WTC11 (cell line): ENCODE measurements around the gene PPP6C. TPM values are rescaled to one million over a fixed set of nuclear protein-coding genes. Genes with fewer than 3 reads are reported as not detected.
A peak's percentile ranks its signal among the peaks of the same experiment; 100 is the strongest.

ENCODE experiments used
- ATAC-seq: fragments of 200-7000 bp; cut with Tn5 transposase; 2 replicates; pipeline ENCODE4 v1.10.0; 2021; ENCODE audit warnings: mild to moderate bottlenecking, moderate library complexity
- CTCF ChIA-PET: fragments of 300-600 bp; sonication (Branson Sonifier 250); formaldehyde crosslinking; loops from one replicate; lab custom pipeline; 2021; ENCODE audit warnings: antibody characterized with exemption; lab: Charles Lee
- POLR2A ChIA-PET: fragments of 350-600 bp; sonication (Branson Sonifier 250); formaldehyde crosslinking; loops from one replicate; lab custom pipeline; 2021; ENCODE audit warnings: antibody characterized with exemption; lab: Charles Lee
- DNase-seq: peaks from one replicate; pipeline ENCODE4 v3.0.0; 2021; ENCODE audit warnings: low spot score
- H3K27ac Mint-ChIP-seq: 2 replicates; pipeline ENCODE4 v1.8.0; 2021; ENCODE audit warnings: mixed read lengths
- H3K27me3 Mint-ChIP-seq: 2 replicates; pipeline ENCODE4 v1.8.0; 2021; ENCODE audit warnings: low read depth, mild to moderate bottlenecking, moderate library complexity, mixed read lengths
- H3K36me3 Mint-ChIP-seq: 2 replicates; pipeline ENCODE4 v1.8.0; 2021; ENCODE audit warnings: mixed read lengths
- H3K4me1 Mint-ChIP-seq: 2 replicates; pipeline ENCODE4 v1.8.0; 2022; ENCODE audit warnings: mixed read lengths
- H3K4me3 Mint-ChIP-seq: 2 replicates; pipeline ENCODE4 v1.8.0; 2021; ENCODE audit warnings: mild to moderate bottlenecking, moderate library complexity, mixed read lengths
- H3K9me3 Mint-ChIP-seq: 2 replicates; pipeline ENCODE4 v1.8.0; 2021; ENCODE audit warnings: mixed read lengths
- CREB1 ChIP-seq: sonication (generic); formaldehyde crosslinking; IDR thresholded peaks from 2 replicates; pipeline ENCODE4 v1.8.0; 2023; ENCODE audit warnings: mild to moderate bottlenecking, missing genetic modification reagents
- EMX1 ChIP-seq: fragments of 250-450 bp; sonication (Bioruptor Pico); IDR thresholded peaks from 2 replicates; pipeline ENCODE4 v1.8.0; 2021; ENCODE audit warnings: mild to moderate bottlenecking
- FOXP1 ChIP-seq: sonication (generic); formaldehyde crosslinking; IDR thresholded peaks from 2 replicates; pipeline ENCODE4 v1.8.0; 2022; ENCODE audit warnings: missing genetic modification reagents, mild to moderate bottlenecking, moderate library complexity, borderline replicate concordance
- GRHL2 ChIP-seq: fragments of 250-450 bp; sonication (Bioruptor Pico); IDR thresholded peaks from 2 replicates; pipeline ENCODE4 v1.8.0; 2022; ENCODE audit warnings: mild to moderate bottlenecking, moderate library complexity; ENCODE audit not compliant: insufficient replicate concordance, severe bottlenecking
- GTF2I ChIP-seq: fragments of 250-450 bp; sonication (Bioruptor Pico); conservative IDR thresholded peaks from 2 replicates; pipeline ENCODE4 v1.4.0; 2021; ENCODE audit warnings: mild to moderate bottlenecking
- IRF2 ChIP-seq: sonication (generic); formaldehyde crosslinking; IDR thresholded peaks from 2 replicates; pipeline ENCODE4 v1.8.0; 2022; ENCODE audit warnings: low read depth, missing genetic modification reagents, borderline replicate concordance
- MYBL2 ChIP-seq: sonication (generic); formaldehyde crosslinking; IDR thresholded peaks from 2 replicates; pipeline ENCODE4 v1.8.1; 2023; ENCODE audit warnings: mild to moderate bottlenecking, moderate library complexity, missing genetic modification reagents
- NFE2L1 ChIP-seq: sonication (generic); formaldehyde crosslinking; IDR thresholded peaks from 2 replicates; pipeline ENCODE4 v1.8.1; 2023; ENCODE audit warnings: missing genetic modification reagents
- NFYB ChIP-seq: sonication (generic); formaldehyde crosslinking; conservative IDR thresholded peaks from 2 replicates; pipeline ENCODE4 v1.8.0; 2022; ENCODE audit warnings: low read depth, missing genetic modification reagents
- TCF7 ChIP-seq: sonication (generic); formaldehyde crosslinking; IDR thresholded peaks from 2 replicates; pipeline ENCODE4 v1.8.0; 2022; ENCODE audit warnings: mild to moderate bottlenecking, low read depth, missing genetic modification reagents, moderate library complexity
- ZNF396 ChIP-seq: fragments of 250-450 bp; sonication (Bioruptor Pico); IDR thresholded peaks from 2 replicates; pipeline ENCODE4 v1.8.0; 2021; ENCODE audit warnings: mild to moderate bottlenecking, moderate library complexity, borderline replicate concordance
- total RNA-seq: library from RNA; stranded (reverse); gene quantifications from 3 replicates; pipeline ENCODE4 v1.2.3, GENCODE V29; 2021
- TF ChIP-seq, protein P1 (sequence below): fragments of 200-600 bp; IDR thresholded peaks from 2 replicates; pipeline ENCODE4 v1.8.0; 2022; ENCODE audit warnings: antibody characterized with exemption
- TF ChIP-seq, protein P2 (sequence below): sonication (generic); formaldehyde crosslinking; IDR thresholded peaks from 2 replicates; pipeline ENCODE4 v1.8.0; 2023; ENCODE audit warnings: mild to moderate bottlenecking, missing genetic modification reagents
- TF ChIP-seq, protein P3 (sequence below): fragments of 250-450 bp; sonication (Bioruptor Pico); conservative IDR thresholded peaks from 2 replicates; pipeline ENCODE4 v1.9.0; 2021; ENCODE audit warnings: mild to moderate bottlenecking
- TF ChIP-seq, protein P4 (sequence below): sonication (generic); formaldehyde crosslinking; conservative IDR thresholded peaks from 2 replicates; pipeline ENCODE4 v1.8.1; 2022; ENCODE audit warnings: mild to moderate bottlenecking, missing genetic modification reagents
- TF ChIP-seq, protein P5 (sequence below): sonication (generic); formaldehyde crosslinking; IDR thresholded peaks from 2 replicates; pipeline ENCODE4 v1.8.0; 2022; ENCODE audit warnings: mild to moderate bottlenecking, missing genetic modification reagents
- TF ChIP-seq, protein P6 (sequence below): sonication (generic); formaldehyde crosslinking; IDR thresholded peaks from 2 replicates; pipeline ENCODE4 v1.8.1; 2022; ENCODE audit warnings: low read depth, mild to moderate bottlenecking, moderate library complexity, missing genetic modification reagents, borderline replicate concordance
- TF ChIP-seq, protein P7 (sequence below): sonication (generic); formaldehyde crosslinking; IDR thresholded peaks from 2 replicates; pipeline ENCODE4 v1.8.1; 2023; ENCODE audit warnings: mild to moderate bottlenecking, missing genetic modification reagents

Gene PPP6C
- total RNA-seq, 1 experiment from 2014 or later, result 40.9 TPM

DNA sequence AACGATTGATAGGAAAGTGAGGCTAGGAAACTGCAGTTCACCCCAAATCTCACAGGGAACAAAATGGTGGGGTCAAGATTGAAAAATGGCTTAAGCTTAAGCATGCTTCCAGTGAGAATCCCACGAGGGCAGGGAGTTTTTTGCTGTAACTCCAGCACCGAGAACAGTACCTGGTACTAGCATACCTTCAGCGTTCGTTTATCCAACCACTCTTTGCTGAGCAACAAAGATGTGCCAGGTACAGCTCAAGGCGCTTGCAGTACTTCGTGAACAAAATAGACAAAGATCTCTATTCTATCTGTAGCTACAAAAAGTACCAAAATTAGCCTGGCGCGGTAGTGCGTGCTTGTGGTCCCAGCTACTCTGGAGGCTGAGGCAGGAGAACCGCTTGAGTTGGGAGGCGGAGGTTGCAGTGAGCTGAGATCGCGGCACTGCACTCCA is 778 bp upstream of the PPP6C start:
- TF ChIP-seq NFE2L1 (no peak), EMX1 (CRISPR knock-in tag) (no peak), CREB1 (CRISPR knock-in tag) (no peak), GTF2I (CRISPR knock-in tag) (no peak)
- TF ChIP-seq, protein P1, sequence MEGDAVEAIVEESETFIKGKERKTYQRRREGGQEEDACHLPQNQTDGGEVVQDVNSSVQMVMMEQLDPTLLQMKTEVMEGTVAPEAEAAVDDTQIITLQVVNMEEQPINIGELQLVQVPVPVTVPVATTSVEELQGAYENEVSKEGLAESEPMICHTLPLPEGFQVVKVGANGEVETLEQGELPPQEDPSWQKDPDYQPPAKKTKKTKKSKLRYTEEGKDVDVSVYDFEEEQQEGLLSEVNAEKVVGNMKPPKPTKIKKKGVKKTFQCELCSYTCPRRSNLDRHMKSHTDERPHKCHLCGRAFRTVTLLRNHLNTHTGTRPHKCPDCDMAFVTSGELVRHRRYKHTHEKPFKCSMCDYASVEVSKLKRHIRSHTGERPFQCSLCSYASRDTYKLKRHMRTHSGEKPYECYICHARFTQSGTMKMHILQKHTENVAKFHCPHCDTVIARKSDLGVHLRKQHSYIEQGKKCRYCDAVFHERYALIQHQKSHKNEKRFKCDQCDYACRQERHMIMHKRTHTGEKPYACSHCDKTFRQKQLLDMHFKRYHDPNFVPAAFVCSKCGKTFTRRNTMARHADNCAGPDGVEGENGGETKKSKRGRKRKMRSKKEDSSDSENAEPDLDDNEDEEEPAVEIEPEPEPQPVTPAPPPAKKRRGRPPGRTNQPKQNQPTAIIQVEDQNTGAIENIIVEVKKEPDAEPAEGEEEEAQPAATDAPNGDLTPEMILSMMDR, result no peak
- H3K27ac Mint-ChIP-seq, result peak overlapping the region; percentile 89
- ATAC-seq, result no peak

DNA sequence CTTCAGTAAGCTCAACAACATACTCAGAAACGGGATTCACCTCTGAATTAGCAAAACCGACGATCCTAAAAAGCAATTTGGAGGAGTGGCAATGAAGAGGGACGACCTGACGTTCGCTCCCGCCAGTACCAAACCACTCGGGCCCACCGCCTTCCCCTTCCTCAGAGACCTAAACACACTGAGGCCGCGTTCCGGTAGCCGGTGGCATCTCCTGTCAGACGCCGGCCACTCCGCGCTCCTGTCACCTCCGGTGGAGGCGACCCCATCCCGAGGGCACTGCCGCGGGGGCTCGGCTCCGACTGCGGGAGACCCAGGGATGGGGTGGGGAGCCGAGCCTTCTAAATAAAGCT is 617 bp downstream of the PPP6C start:
- H3K36me3 Mint-ChIP-seq, result no peaks in the 10 kb centered on the region
- no peak overlapping the region for H3K27ac Mint-ChIP-seq
- TF ChIP-seq CREB1 (CRISPR knock-in tag) (no peak), ZNF396 (CRISPR knock-in tag) (no peak), IRF2 (CRISPR knock-in tag) (no peak), FOXP1 (CRISPR knock-in tag) (no peak)
- TF ChIP-seq, protein P2, sequence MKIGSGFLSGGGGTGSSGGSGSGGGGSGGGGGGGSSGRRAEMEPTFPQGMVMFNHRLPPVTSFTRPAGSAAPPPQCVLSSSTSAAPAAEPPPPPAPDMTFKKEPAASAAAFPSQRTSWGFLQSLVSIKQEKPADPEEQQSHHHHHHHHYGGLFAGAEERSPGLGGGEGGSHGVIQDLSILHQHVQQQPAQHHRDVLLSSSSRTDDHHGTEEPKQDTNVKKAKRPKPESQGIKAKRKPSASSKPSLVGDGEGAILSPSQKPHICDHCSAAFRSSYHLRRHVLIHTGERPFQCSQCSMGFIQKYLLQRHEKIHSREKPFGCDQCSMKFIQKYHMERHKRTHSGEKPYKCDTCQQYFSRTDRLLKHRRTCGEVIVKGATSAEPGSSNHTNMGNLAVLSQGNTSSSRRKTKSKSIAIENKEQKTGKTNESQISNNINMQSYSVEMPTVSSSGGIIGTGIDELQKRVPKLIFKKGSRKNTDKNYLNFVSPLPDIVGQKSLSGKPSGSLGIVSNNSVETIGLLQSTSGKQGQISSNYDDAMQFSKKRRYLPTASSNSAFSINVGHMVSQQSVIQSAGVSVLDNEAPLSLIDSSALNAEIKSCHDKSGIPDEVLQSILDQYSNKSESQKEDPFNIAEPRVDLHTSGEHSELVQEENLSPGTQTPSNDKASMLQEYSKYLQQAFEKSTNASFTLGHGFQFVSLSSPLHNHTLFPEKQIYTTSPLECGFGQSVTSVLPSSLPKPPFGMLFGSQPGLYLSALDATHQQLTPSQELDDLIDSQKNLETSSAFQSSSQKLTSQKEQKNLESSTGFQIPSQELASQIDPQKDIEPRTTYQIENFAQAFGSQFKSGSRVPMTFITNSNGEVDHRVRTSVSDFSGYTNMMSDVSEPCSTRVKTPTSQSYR (CRISPR knock-in tag), result no peak
- TF ChIP-seq, protein P3, sequence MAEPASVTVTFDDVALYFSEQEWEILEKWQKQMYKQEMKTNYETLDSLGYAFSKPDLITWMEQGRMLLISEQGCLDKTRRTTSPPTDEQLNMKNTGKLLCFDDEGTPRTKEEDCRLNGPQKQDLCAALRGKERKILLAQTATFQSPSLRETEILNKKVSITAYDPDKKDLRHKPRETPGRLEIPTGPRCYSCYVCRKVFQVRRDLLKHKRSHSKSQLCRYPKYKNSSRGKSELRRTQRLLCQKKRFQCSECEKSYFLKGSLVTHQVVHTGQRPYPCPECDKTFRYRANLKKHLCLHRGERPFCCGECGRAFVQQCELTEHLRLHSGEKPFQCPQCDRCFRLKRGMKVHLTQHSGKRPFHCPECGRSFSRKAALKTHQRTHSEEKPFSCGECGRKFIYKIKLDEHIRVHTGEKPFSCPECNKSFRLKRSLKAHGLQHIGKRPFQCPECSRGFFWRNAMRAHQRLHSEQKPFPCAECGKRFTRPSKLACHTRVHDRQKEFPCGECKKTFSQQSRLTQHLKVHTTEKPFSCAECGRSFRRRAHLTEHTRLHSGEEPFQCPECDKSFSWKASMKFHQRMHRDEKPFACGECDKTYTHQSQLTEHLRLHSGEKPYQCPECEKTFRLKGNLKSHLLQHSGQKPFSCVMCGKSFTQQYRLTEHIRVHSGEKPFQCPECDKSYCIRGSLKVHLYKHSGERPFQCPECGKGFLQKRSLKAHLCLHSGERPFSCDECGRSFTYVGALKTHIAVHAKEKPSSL (CRISPR knock-in tag), result no peak
- TF ChIP-seq, protein P4, sequence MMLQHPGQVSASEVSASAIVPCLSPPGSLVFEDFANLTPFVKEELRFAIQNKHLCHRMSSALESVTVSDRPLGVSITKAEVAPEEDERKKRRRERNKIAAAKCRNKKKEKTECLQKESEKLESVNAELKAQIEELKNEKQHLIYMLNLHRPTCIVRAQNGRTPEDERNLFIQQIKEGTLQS (CRISPR knock-in tag), result no peak
- TF ChIP-seq, all 79 proteins: peak for 0
- DNase-seq, result peak; percentile 31
- Mint-ChIP-seq H3K4me1 (peaks cover 14% of the 10 kb centered on the region; the same call in 1 of the 2 replicates), H3K9me3 (no peaks in the 10 kb centered on the region), H3K4me3 (peak overlapping the region; percentile 90), H3K27me3 (no peaks in the 10 kb centered on the region)
- ATAC-seq, result no peak; the same call in 1 of the 2 replicates
- ChIA-PET POLR2A (no interaction called here), CTCF (no interaction called here)

More for the DNA sequence above, 778 bp upstream of the PPP6C start:
- DNase-seq, result no peak
- Mint-ChIP-seq H3K27me3 (no peaks in the 10 kb centered on the region), H3K4me3 (peak overlapping the region; percentile 90), H3K36me3 (no peaks in the 10 kb centered on the region), H3K9me3 (no peaks in the 10 kb centered on the region), H3K4me1 (peaks cover 14% of the 10 kb centered on the region; the same call in 1 of the 2 replicates)
- POLR2A ChIA-PET, result interaction anchor here (1.0 to 1.1 kb wide), 2 partner anchors 9 to 51 kb away, joined by 3 to 6 read pairs; partner anchors contain the start of gene HSPA5
- CTCF ChIA-PET, result interaction anchor here (0.6 kb wide), 1 partner anchor 27 kb away, joined by 4 read pairs; no protein-coding TSS in a partner anchor

DNA sequence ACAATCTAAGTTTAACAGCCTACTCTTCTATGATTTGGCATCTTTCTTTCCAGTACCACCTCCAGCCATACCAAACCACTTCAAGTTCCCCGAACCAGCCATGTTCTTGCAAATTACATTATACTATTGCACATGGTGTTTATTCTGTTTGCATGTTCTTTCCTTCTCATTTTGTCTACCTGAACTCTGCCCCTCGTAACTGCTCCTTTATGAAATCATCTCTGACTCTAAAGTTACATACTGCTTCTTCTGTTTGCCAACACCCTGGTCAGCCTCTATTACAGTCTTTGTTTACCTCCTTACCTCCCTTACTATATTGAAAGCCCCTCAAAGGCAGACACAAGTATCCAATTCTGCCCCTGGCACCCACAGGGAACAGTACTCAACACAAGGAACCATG is 6.0 kb downstream of the PPP6C start:
- peak overlapping the region; percentile 3; the same call in 1 of the 2 replicates for H3K27ac Mint-ChIP-seq
- 0 out of 2 replicates have a peak, but pooled peaks cover 3% of the 10 kb centered on the region for H3K9me3 Mint-ChIP-seq
- H3K4me3 Mint-ChIP-seq, result no peak overlapping the region
- H3K27me3 Mint-ChIP-seq, result no peaks in the 10 kb centered on the region
- CTCF ChIA-PET, result no interaction called here
- peaks cover 10% of the 10 kb centered on the region for H3K4me1 Mint-ChIP-seq
- H3K36me3 Mint-ChIP-seq, result no peaks in the 10 kb centered on the region
- POLR2A ChIA-PET, result no interaction called here
- ATAC-seq (no peak), DNase-seq (no peak)
- no peak for TF ChIP-seq MYBL2 (CRISPR knock-in tag)
- TF ChIP-seq NFYB, result no peak
- TF ChIP-seq GRHL2 (CRISPR knock-in tag), result no peak
- TF ChIP-seq, protein P4 (CRISPR knock-in tag), result no peak
- TF ChIP-seq, protein P5, sequence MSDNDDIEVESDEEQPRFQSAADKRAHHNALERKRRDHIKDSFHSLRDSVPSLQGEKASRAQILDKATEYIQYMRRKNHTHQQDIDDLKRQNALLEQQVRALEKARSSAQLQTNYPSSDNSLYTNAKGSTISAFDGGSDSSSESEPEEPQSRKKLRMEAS (CRISPR knock-in tag), result no peak
- TF ChIP-seq, protein P6, sequence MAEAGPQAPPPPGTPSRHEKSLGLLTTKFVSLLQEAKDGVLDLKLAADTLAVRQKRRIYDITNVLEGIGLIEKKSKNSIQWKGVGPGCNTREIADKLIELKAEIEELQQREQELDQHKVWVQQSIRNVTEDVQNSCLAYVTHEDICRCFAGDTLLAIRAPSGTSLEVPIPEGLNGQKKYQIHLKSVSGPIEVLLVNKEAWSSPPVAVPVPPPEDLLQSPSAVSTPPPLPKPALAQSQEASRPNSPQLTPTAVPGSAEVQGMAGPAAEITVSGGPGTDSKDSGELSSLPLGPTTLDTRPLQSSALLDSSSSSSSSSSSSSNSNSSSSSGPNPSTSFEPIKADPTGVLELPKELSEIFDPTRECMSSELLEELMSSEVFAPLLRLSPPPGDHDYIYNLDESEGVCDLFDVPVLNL (CRISPR knock-in tag), result no peak
- no peak for TF ChIP-seq TCF7 (CRISPR knock-in tag)
- TF ChIP-seq, protein P7, sequence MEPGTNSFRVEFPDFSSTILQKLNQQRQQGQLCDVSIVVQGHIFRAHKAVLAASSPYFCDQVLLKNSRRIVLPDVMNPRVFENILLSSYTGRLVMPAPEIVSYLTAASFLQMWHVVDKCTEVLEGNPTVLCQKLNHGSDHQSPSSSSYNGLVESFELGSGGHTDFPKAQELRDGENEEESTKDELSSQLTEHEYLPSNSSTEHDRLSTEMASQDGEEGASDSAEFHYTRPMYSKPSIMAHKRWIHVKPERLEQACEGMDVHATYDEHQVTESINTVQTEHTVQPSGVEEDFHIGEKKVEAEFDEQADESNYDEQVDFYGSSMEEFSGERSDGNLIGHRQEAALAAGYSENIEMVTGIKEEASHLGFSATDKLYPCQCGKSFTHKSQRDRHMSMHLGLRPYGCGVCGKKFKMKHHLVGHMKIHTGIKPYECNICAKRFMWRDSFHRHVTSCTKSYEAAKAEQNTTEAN (CRISPR knock-in tag), result no peak
